Measurements from ENCODE around the gene KRTAP2-1.

DNA sequence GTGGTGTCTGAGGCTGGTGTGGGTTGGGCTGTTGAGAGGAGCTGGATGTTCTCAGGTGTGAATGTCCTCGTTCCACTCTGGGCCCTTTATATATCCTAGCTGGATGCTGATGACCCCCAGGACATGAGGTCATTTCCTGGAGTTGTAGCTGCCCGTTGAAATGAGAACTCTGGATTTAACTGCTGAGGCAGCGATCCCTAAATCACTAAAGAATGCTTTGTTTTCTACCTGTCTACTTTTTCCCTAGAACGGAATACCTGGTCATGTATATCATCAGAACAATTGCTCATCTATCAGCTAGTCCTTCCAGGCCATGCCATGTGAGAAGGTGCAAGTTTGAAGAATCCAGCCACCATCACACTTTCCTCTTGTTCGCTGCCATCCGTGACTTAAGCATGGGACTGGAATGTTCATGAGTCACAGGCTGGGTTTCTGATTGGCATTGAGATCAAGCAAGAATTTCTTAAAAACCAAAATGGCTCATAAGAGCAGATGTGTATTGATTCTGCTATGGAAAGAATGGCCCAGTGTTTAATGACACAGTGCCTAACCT is 13.0 kb upstream of the KRTAP2-1 start, which contains the start of gene KRTAP2-3:
- TF ChIP-seq, protein P1, sequence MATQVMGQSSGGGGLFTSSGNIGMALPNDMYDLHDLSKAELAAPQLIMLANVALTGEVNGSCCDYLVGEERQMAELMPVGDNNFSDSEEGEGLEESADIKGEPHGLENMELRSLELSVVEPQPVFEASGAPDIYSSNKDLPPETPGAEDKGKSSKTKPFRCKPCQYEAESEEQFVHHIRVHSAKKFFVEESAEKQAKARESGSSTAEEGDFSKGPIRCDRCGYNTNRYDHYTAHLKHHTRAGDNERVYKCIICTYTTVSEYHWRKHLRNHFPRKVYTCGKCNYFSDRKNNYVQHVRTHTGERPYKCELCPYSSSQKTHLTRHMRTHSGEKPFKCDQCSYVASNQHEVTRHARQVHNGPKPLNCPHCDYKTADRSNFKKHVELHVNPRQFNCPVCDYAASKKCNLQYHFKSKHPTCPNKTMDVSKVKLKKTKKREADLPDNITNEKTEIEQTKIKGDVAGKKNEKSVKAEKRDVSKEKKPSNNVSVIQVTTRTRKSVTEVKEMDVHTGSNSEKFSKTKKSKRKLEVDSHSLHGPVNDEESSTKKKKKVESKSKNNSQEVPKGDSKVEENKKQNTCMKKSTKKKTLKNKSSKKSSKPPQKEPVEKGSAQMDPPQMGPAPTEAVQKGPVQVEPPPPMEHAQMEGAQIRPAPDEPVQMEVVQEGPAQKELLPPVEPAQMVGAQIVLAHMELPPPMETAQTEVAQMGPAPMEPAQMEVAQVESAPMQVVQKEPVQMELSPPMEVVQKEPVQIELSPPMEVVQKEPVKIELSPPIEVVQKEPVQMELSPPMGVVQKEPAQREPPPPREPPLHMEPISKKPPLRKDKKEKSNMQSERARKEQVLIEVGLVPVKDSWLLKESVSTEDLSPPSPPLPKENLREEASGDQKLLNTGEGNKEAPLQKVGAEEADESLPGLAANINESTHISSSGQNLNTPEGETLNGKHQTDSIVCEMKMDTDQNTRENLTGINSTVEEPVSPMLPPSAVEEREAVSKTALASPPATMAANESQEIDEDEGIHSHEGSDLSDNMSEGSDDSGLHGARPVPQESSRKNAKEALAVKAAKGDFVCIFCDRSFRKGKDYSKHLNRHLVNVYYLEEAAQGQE (IDR thresholded peaks at IDR 0.05; ENCODE audit: low read depth) = no peak
- TF ChIP-seq TAF1 (IDR thresholded peaks at IDR 0.05; ENCODE audit: low read depth) (no peak), RAD21 (IDR thresholded peaks at IDR 0.05; ENCODE audit: low read depth) (no peak)
- TF ChIP-seq, protein P2, sequence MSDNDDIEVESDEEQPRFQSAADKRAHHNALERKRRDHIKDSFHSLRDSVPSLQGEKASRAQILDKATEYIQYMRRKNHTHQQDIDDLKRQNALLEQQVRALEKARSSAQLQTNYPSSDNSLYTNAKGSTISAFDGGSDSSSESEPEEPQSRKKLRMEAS (IDR thresholded peaks at IDR 0.05) = peak; percentile 67

Data from Ishikawa (cell line).